GM18858 (cell line): Measurements from ENCODE around the gene C1orf116.
"Not testable (repeated sequence)": the region's sequence is repeated elsewhere in the genome, so short reads cannot be mapped to it uniquely, and the experiment has no call there.

Experiments
- ATAC-seq: cut with Tn5 transposase; IDR thresholded peaks from one replicate; pipeline ENCODE4 v1.9.1; 2021; ENCODE audit not compliant: unreplicated experiment

C1orf116 gene

DNA sequence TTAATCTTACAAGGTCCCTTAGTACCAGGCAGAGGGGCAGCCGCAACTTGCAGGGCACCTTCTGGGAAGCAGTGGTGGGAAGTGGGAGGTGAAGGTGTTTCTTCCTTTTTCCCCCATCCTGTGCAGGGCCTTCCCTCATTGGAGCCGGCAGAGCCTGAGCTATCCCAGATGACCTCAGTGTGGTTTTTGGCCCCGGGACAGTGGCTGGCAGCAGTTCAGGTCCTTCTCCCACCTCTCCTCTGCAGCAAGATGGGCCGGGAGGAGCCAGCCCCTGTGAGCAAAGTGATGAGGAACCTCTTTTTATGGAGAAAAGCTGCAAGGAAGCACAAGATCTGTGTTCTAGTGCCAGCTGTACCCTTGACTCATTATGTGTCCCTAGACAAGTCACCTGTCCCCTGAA, 27.3 kb upstream of the C1orf116 start:
- ATAC-seq: no peak

DNA sequence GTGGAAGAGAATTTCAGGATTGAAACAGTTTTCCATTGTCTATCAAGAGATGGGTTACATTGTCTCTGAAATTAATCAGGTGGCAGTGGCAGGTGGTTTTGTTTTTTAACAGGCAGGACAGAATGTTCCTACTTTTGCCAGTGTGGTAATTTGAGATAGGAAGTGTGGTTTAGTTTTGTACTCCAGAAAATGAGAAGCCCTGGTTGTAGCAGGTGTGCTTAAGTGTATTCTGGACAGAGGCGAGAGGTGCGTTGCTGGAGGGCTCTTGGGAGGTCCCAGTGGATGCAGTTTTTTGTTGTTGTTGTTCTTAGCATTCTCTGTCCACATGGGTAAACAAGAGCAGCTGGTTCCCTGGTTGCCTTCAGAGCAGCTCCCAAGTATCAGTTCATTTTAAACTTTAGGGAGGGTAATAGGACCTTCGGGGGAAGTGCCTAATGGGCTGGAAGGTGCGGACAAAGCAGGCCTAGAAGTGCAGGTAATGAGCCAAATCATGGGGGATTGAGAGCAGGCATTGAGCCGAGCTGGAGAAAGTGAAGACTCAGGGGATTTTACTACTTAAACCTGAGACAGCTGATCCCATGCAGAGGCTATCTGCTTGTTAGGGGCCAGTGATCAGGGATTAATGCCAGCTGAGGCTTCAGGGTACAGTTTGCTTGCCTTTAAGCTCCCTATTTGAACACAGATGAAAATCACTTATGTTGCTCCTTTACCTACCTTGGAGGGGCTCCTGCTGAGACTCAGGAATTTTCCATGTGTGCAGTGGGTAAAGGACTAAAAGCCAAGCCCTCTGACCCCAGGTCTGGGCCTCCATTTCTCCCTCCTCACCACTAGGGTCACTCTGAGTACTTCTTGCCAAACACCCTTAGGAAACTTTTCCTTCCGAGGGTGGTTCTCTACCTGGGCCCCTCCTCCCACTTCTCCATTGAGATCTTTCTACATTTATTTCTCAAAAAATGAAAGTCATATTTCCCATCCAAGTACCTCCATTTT, 26.6 kb upstream of the C1orf116 start:
- ATAC-seq: no peak

DNA sequence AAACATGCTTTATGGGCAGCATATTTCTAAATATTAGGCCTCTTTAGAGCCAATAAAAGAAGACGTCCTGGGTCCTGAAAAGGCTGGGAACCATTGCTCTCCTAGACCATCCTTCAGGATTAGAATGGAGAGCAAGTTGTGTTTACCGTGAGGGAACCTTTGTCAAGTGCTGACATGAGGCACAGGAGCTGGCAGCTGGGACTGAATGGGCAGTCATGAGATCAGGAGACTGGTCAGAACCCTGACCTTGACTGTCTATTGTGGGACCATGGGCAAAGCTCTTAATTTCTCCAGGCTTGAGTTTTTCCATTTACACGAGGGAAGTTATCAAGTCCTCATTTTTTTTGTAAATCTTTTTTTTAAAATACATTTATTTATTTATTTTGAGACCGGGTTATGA, 25.7 kb upstream of the C1orf116 start:
- ATAC-seq: no peak

DNA sequence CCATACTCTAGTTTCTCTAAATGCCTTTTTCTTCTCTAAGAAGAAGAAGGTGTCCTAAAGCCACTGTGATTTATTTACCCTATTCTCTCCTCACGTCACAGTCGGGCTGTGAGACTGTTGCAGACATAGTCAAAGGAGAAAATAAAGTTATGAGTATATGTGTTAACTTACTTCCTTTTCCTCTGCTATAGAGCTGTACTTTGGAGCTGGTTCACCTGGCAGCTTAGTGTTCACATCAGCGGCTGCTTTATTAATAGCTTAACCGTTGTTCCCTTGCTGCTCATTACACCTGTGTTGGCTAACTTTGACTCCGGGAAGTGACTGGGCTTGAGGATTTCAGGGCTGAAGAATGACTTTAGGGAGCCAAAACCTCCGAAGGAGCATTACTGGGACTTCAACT, 24.1 kb upstream of the C1orf116 start:
- no peak for ATAC-seq

DNA sequence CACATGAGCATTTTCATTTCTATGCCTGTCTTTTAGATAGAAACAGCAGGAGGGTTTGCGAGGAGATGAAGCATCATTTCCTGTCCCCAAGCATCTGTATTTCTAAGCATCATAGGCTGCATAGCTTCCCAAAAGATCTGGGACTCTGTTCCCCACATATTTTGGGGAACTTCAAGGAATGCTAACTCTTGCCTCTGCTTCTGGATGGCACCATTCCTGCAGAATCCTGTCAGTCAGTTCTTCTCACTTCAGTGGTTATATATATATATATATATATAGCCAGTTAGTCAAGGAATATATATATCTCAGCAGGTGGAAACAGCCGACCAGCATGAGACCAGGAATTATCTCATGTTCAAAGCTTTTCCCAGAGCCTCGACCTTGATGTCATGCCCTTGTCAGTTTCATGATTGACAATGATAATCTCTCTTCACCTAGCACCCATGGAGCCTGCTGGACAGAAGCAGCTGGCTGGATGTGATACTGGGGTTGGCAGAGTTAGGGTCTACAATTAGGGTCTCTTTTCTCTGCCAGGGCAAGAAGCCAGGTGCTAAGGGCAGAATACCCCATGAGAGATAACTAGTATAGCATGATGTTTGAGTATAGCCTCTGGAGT, 22.9 kb upstream of the C1orf116 start:
- no peak for ATAC-seq

DNA sequence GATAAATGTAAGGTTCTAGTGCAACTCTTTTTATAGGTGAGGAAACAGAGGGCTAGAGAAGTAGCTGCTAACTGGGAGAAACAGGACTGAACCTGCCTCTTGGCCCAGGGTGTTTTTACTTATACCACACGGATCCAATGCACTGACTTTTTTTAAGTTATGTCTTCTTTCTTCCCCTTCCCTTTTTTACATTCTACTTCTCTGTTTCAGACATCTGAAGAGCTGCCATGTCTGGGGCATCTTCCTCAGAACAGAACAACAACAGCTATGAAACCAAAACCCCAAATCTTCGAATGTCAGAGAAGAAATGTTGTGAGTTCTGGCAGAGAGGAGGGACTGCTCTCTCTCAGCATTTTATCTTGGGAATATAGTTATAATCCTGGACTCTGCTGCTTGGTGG, 21.9 kb upstream of the C1orf116 start:
- ATAC-seq: no peak

DNA sequence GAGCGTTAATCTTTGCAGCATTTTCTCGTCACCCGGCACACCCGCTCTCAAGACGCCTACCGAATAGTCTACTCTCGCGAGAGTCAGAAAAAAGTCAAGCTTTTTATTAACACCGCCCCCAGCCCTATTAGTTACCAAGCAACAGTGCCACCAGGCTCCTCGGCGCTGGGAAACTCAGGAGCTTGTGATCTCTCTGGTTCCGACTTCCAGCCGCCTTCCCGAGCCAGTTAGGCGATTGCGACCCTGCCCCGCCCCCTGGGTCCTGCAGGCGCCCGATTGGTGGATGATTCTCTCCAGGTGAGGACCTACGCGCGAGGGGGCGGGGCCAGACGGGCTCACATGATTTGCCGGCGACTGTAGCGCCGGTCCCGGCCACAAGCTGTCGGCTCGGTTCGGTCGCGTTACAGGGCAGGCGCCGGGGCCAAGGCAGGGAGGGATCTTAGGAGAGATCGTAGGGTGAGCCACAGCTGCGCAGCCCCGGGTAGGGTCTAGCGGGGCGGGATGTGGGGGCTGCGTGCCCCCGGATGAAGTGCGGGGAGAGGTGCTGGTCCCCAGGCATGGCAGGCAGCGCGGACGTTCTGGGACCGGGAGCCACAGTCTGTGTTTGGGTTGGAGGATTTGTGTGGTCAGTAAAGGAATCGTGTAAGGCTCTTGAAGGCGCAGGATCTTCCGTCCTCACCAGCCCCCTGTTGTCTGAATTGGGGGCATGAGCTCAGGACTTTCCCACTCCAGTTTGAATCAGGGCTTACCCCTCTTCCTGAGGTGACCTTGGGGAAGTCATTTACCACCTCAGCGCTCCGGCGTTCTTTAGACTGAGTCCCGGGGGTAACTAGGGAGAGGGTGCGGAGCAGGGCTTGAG, 20.6 kb upstream of the C1orf116 start, which contains the start of gene PFKFB2:
Gene PFKFB2 (plus strand): TSS at position 365 of the 859 bp plus-strand sequence. CDS start 1,443 bp downstream, outside the sequence.
- ATAC-seq: peak; percentile 59

DNA sequence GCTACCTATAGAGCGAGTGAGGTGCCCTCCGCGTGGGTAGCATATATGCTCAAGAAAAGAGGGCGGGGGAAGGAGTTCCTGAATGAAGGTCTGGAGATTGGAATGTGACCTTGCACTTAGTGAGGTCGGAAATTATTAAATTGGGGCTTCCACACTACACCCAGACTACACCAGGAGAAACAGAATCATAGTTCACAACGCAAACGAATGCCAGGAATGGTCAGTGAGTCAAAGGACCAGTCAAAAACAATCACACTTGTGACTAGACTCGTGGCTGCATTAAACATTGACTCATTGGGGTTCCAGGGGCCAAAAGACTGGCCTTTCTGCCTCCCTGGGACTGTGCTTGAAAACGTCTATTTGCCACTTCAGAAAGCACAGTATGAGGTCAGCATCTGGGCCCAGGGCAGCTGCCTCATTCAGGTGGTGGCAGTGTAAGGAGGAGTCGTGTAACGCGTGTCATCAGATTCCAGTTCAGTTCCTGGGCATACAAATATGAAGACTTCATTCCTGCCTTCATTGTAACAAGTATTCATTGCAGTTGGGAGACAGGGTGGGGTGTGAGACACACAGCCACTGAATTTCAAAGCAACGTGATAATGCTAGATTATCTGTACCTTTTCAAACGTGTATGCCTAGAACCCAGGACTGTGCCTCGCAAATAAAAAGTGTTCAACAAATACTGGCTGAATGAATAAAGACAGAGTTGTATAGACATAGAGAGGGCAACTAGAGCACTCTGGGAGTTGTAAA, 18.8 kb upstream of the C1orf116 start, which contains the start of gene YOD1:
Gene YOD1 (minus strand): TSS at position 18 of the 753 bp plus-strand sequence. CDS start 178 bp downstream, outside the sequence.
- no peak for ATAC-seq

DNA sequence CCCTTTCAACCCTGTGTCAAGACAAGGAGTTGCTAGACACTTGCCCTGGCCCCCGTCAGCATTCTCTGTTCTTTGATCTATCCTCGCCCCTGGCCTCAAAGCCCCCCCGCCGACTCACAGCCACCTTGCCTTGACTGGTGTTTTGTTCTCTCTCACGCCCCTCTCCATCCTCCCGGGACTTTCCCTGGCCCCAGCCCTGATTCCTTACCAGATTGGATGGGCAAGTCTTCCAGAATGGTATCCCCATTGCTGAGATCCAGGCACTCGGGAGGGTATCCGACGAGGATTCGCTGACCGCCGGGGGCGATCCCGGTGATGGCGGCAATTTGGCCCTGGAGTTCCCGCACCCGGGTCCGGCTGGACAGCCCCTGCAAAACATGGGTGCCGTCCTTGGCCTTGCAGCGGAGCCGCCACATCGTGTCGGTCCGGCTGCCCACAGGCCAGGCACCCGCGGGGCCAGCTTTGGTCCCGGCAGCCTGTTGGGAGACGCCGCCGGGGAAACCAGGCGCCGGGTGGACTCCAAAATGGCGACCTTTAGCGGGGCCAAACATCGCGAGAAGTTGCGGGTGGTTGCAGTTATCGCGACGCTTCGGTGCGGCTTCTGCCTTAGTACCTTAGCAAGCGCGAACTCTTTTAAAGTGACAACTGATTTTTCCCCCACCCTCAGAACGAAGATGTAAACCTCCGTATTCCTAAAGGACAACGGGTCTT, 18.1 kb upstream of the C1orf116 start:
- peak; percentile 30 for ATAC-seq

DNA sequence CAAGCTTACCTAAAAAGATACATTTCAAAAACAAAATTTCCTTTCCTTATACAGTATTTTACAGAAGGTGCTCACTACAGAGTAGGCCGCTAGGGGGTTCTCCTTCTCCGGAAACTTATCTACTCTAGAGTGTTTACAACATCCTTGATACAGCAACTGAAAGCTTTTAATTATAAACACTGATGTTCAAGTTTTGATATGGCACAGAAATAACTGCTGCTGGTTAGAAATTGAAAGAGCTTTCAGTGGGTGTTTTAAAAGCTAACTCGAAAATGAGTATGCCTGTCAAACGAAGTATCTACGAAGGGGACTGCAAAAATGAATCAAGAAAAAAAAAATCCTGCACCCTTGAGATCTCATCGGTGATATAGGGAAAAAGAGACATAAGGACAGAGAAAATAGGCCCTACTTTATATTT, 17.4 kb upstream of the C1orf116 start:
- no peak for ATAC-seq

DNA sequence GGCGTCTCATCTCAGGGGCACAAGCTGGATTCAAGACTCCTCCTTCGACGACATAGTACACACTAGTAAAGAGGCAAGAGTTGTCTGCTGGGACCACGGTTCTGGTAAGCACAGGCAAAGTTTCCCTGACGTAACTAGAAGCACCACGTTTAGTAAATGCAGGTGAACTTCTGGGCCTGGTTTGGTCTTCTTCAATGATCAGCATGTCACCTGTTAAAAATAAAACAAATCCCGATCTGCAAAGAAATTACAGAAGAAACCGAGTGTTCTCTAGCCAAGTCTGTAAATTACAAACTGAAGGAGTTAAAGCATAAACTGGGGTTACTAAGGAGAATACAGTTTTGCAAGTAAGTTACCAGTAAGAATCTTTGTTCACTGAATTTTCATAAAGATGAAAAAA, 17.0 kb upstream of the C1orf116 start:
- no peak for ATAC-seq

DNA sequence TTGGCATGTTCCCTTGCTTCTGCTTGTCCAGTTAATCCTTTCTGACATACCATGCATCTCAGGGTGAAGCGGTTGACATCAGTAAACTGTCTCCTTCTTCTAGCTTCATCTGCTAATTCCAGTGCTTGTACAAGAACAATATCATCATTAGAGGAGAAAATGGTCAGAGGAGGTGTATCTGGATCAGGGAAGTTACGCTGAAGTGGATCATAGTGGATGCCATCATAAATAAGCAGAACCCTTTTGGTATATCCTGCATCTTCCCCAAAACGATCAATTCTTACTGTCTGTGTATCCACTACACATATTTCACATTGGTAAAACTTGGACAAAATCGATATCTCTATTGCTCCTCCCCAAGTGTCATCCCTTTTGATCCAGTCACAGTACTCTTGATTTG, 16.5 kb upstream of the C1orf116 start:
- no peak for ATAC-seq

DNA sequence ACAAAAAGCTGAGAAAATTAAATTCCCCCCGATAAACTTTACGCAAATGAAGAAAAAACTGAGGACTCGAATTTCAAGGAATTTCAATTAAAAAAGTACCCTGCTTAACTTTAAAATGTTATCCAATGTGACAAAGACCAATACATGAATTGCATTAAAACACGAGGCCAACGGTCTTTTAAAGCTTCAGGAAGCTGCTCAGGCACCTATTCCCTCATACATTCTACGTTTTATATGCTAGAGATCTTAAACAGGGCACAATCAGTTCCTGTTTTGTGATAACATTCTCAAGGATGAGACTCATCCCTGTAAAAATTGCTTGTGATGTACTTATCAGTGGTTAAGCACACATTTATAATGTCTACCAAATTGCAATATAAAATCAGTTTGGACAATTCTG, 15.5 kb upstream of the C1orf116 start:
- no peak for ATAC-seq

DNA sequence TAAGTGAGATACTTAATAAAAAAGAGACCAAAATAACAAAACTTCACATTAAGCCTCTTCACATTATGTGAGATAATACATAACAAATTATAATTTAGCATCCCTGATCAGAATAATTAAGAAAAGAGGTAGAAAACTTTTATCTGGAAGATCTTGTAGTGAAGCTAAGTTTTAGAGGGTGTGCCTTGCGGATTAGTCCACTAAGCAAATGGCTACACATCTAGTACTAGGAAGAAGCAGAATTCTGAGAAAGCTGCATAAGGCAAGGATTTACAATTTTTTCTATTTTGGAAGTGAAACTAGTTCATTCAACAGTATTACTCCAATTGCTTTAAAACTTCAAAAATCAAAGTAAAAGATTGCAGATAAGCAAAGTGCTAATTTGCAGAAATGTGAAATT, 14.9 kb upstream of the C1orf116 start:
- ATAC-seq: no peak

DNA sequence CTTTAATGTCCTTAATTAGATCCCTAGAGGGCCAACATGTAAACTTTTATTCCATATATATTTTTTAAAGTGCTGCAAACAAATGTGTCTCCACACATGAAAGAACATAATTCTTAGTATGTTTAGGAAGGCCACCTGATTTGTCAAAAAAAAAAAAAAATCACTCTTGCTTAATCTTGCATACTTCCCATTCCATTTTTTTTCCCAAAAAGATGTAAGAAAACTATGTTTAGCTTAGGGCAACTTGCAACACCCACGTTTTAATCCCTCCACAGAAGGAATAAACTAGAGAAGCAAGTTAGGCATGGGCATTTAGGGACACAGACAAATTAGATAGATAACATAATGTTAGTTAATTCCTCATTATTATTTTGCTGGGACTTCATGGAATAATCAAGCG, 12.9 kb upstream of the C1orf116 start:
- ATAC-seq: no peak

DNA sequence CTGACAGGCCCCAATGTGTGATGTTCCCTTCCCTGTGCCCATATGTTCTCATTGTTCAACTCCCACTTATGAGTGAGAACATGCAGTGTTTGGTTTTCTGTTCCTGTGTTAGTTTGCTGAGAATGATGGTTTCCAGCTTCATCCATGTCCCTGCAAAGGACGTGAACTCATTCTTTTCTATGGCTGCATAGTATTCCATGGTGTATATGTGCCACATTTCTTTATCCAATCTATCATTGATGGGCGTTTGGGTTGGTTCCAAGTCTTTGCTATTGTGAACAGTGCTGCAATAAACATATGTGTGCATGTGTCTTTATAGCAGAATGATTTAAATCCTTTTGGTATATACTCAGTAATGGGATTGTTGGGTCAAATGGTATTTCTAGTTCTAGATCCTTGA, 8.8 kb upstream of the C1orf116 start:
- ATAC-seq: not testable (repeated sequence)

DNA sequence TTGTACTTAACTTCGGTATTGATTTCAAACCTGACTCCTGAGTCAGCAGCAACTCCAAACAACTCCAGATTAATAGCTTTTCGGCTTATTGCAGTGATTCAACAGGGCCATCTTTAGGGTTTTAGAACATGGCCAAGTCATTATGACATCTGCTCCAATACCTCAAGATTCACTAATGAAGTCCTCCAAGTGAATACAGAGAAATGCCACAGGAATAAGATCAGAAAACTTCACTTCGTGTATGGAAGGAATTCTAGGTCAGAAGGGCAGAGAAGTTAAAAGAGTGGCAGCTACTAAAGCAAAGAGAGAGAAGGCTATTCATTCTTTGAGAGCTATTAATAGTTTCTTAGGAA, 7.6 kb upstream of the C1orf116 start:
- ATAC-seq: no peak

DNA sequence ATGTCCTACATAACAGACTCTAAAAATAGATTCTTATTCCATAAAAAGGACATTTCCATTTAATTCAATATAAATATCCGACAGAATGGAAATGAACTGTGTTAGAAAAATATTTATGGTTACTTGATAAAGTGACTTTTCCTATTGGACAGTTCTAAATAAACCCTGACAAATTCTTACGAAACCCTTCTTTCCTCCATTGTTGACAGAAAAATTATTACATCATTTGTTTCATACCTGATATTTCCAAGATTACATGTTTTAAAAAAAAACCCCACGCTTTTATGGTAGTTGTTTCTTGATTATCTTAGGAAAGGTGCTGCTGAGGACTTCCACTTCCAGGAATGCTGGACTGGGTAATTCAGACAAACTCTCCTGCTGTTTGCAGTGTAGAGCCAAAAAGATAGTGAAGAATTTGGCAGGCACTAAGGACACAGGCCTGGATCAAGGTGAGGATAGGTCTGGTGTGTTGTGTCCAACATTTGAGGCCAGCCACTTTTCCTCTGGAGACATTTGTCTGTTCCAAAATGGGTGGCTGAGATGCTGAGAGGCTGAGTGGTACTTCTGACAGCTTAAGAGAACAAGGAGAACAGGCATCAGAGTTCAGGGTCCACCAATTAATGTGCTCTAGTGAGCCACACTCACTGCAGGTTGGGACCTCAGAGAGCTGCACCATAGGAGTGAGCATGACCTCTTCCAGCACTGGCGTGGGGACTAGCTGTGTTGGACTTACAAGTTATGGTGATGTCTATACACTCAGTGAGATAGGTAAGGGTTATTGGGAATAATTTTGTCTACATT, 7.0 kb upstream of the C1orf116 start:
- no peak for ATAC-seq

DNA sequence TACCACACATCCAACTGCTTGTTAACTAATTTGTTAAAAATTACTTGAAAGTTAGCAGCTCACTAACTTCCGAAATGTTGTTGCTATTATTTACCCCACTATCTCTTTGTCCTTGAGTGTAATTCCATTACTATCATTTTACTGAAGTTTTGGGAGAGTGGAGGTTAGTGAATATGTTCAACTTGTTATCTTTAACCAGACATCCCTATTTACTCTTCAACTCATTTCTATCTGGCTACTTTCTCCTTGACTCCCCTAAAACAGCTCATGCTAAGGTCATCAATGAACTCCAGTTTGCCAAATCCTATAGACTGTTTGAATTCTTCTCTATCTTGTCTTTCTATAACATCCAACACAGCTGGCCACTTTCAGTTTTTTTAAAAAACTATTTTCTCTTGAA, 4.3 kb upstream of the C1orf116 start:
- no peak for ATAC-seq
